Measurements from ENCODE around the gene GALNT18. TPM values are rescaled to one million over a fixed set of nuclear protein-coding genes. Genes with fewer than 3 reads are reported as not detected.

GALNT18 gene
- total RNA-seq, 2 experiments from 2014 or later = 2.4 to 2.7 TPM

- Mint-ChIP-seq H3K27me3 (peaks cover 15% of the 10 kb centered on the region), H3K4me1 (ENCODE audit: low read depth) (no peaks in the 10 kb centered on the region), H3K9me3 (no peaks in the 10 kb centered on the region), H3K36me3 (no peaks in the 10 kb centered on the region), H3K27ac (no peak overlapping the region), H3K4me3 (no peak overlapping the region)
- ChIA-PET POLR2A (no interaction called here), CTCF (interaction anchor here (1.0 kb wide), 1 partner anchor 8 kb away, joined by 3 read pairs; no protein-coding TSS in a partner anchor)
- intact Hi-C loops (cut with micrococcal nuclease) = no loop called here
- DNase-seq = no peak
Measured at GRCh38 chr11:11659567-11660362, 38.0 kb upstream of the GALNT18 start.

GRCh38 chr11:11657218-11657955, 35.6 kb upstream of the GALNT18 start:
- H3K27ac Mint-ChIP-seq = no peak overlapping the region
- no peaks in the 10 kb centered on the region for H3K9me3 Mint-ChIP-seq
- intact Hi-C loops (cut with micrococcal nuclease) = no loop called here
- peaks cover 16% of the 10 kb centered on the region for H3K27me3 Mint-ChIP-seq
- ChIA-PET CTCF (no interaction called here), POLR2A (no interaction called here)
- no peak overlapping the region for H3K4me3 Mint-ChIP-seq
- no peaks in the 10 kb centered on the region for H3K4me1 Mint-ChIP-seq (ENCODE audit: low read depth)
- H3K36me3 Mint-ChIP-seq = no peaks in the 10 kb centered on the region
- no peak for DNase-seq

GRCh38 chr11:11641581-11641980, 19.8 kb upstream of the GALNT18 start:
- ChIA-PET CTCF (no interaction called here), POLR2A (no interaction called here)
- Mint-ChIP-seq H3K9me3 (peaks cover 8% of the 10 kb centered on the region), H3K27ac (no peak overlapping the region), H3K27me3 (peaks cover 19% of the 10 kb centered on the region), H3K4me1 (ENCODE audit: low read depth) (no peaks in the 10 kb centered on the region), H3K36me3 (no peaks in the 10 kb centered on the region), H3K4me3 (no peak overlapping the region)
- no peak for DNase-seq
- intact Hi-C loops (cut with micrococcal nuclease) = no loop called here

- H3K27ac Mint-ChIP-seq = no peak overlapping the region
- CTCF ChIA-PET = no interaction called here
- H3K36me3 Mint-ChIP-seq = no peaks in the 10 kb centered on the region
- H3K27me3 Mint-ChIP-seq = peaks cover 19% of the 10 kb centered on the region
- DNase-seq = no peak
- intact Hi-C loops (cut with micrococcal nuclease) = no loop called here
- H3K4me1 Mint-ChIP-seq (ENCODE audit: low read depth) = no peaks in the 10 kb centered on the region
- H3K9me3 Mint-ChIP-seq = peaks cover 8% of the 10 kb centered on the region
- no peak overlapping the region for H3K4me3 Mint-ChIP-seq
- POLR2A ChIA-PET = no interaction called here
Measured at GRCh38 chr11:11640996-11641395, 19.2 kb upstream of the GALNT18 start.

GRCh38 chr11:11640152-11640551, 18.3 kb upstream of the GALNT18 start:
- Mint-ChIP-seq H3K4me3 (no peak overlapping the region), H3K27me3 (peaks cover 18% of the 10 kb centered on the region), H3K9me3 (peaks cover 8% of the 10 kb centered on the region), H3K4me1 (ENCODE audit: low read depth) (no peaks in the 10 kb centered on the region), H3K27ac (no peak overlapping the region), H3K36me3 (no peaks in the 10 kb centered on the region)
- ChIA-PET POLR2A (no interaction called here), CTCF (no interaction called here)
- intact Hi-C loops (cut with micrococcal nuclease) = no loop called here
- no peak for DNase-seq

- no peaks in the 10 kb centered on the region for H3K4me1 Mint-ChIP-seq (ENCODE audit: low read depth)
- H3K27ac Mint-ChIP-seq = no peak overlapping the region
- H3K27me3 Mint-ChIP-seq = peaks cover 6% of the 10 kb centered on the region
- no peak for DNase-seq
- POLR2A ChIA-PET = no interaction called here
- no peaks in the 10 kb centered on the region for H3K9me3 Mint-ChIP-seq
- H3K4me3 Mint-ChIP-seq = no peak overlapping the region
- intact Hi-C loops (cut with micrococcal nuclease) = no loop called here
- no peaks in the 10 kb centered on the region for H3K36me3 Mint-ChIP-seq
- CTCF ChIA-PET = no interaction called here
Measured at GRCh38 chr11:11636671-11637070, 14.9 kb upstream of the GALNT18 start.

- Mint-ChIP-seq H3K4me1 (ENCODE audit: low read depth) (no peaks in the 10 kb centered on the region), H3K4me3 (no peak overlapping the region), H3K27ac (no peak overlapping the region), H3K9me3 (no peaks in the 10 kb centered on the region), H3K27me3 (peaks cover 8% of the 10 kb centered on the region), H3K36me3 (no peaks in the 10 kb centered on the region)
- DNase-seq = no peak
- ChIA-PET POLR2A (no interaction called here), CTCF (no interaction called here)
- intact Hi-C loops (cut with micrococcal nuclease) = no loop called here
Measured at GRCh38 chr11:11635443-11635842, 13.6 kb upstream of the GALNT18 start.

- DNase-seq = no peak
- Mint-ChIP-seq H3K4me1 (ENCODE audit: low read depth) (no peaks in the 10 kb centered on the region), H3K27ac (no peak overlapping the region), H3K27me3 (peaks cover 18% of the 10 kb centered on the region), H3K4me3 (no peak overlapping the region), H3K9me3 (no peaks in the 10 kb centered on the region), H3K36me3 (no peaks in the 10 kb centered on the region)
- intact Hi-C loops (cut with micrococcal nuclease) = loop anchor here (10.0 kb wide), 1 partner anchor 455 kb away; no protein-coding TSS in a partner anchor
- ChIA-PET POLR2A (no interaction called here), CTCF (no interaction called here)
Measured at GRCh38 chr11:11629368-11629767, 7.6 kb upstream of the GALNT18 start.

GRCh38 chr11:11628651-11629050, 6.8 kb upstream of the GALNT18 start:
- DNase-seq = no peak
- intact Hi-C loops (cut with micrococcal nuclease) = loop anchor here (10.0 kb wide), 1 partner anchor 454 kb away; no protein-coding TSS in a partner anchor
- ChIA-PET POLR2A (no interaction called here), CTCF (no interaction called here)
- H3K4me1 Mint-ChIP-seq (ENCODE audit: low read depth) = no peaks in the 10 kb centered on the region
- peaks cover 19% of the 10 kb centered on the region for H3K27me3 Mint-ChIP-seq
- no peaks in the 10 kb centered on the region for H3K36me3 Mint-ChIP-seq
- no peaks in the 10 kb centered on the region for H3K9me3 Mint-ChIP-seq
- no peak overlapping the region for H3K27ac Mint-ChIP-seq
- H3K4me3 Mint-ChIP-seq = no peak overlapping the region

- H3K27me3 Mint-ChIP-seq = peaks cover 34% of the 10 kb centered on the region
- H3K9me3 Mint-ChIP-seq = no peaks in the 10 kb centered on the region
- CTCF ChIA-PET = no interaction called here
Measured at GRCh38 chr11:11626128-11626527, 4.3 kb upstream of the GALNT18 start.

GRCh38 chr11:11624926-11625325, 3.1 kb upstream of the GALNT18 start:
- ChIA-PET POLR2A (no interaction called here), CTCF (interaction anchor here (1.1 kb wide), 1 partner anchor 597 kb away, joined by 3 read pairs; no protein-coding TSS in a partner anchor)
- H3K4me1 Mint-ChIP-seq (ENCODE audit: low read depth) = peaks cover 3% of the 10 kb centered on the region

More at GRCh38 chr11:11626128-11626527, 4.3 kb upstream of the GALNT18 start:
- POLR2A ChIA-PET = no interaction called here
- Mint-ChIP-seq H3K4me1 (ENCODE audit: low read depth) (no peaks in the 10 kb centered on the region), H3K27ac (no peak overlapping the region), H3K36me3 (no peaks in the 10 kb centered on the region), H3K4me3 (no peak overlapping the region)
- intact Hi-C loops (cut with micrococcal nuclease) = loop anchor here (10.0 kb wide), 1 partner anchor 451 kb away; no protein-coding TSS in a partner anchor
- DNase-seq = no peak

GRCh38 chr11:11624204-11624603, 2.4 kb upstream of the GALNT18 start:
- peaks cover 44% of the 10 kb centered on the region for H3K27me3 Mint-ChIP-seq
- no peak overlapping the region for H3K4me3 Mint-ChIP-seq
- peaks cover 3% of the 10 kb centered on the region for H3K4me1 Mint-ChIP-seq (ENCODE audit: low read depth)
- POLR2A ChIA-PET = no interaction called here
- DNase-seq = no peak
- no peak overlapping the region for H3K27ac Mint-ChIP-seq
- H3K9me3 Mint-ChIP-seq = no peaks in the 10 kb centered on the region
- intact Hi-C loops (cut with micrococcal nuclease) = loop anchor here (5.0 to 10.0 kb wide), 3 partner anchors 163 to 449 kb away; partner anchors contain the start of gene USP47
- CTCF ChIA-PET = interaction anchor here (1.1 kb wide), 1 partner anchor 596 kb away, joined by 3 read pairs; no protein-coding TSS in a partner anchor
- H3K36me3 Mint-ChIP-seq = no peaks in the 10 kb centered on the region

More at GRCh38 chr11:11624926-11625325, 3.1 kb upstream of the GALNT18 start:
- Mint-ChIP-seq H3K27me3 (peaks cover 36% of the 10 kb centered on the region), H3K9me3 (no peaks in the 10 kb centered on the region), H3K27ac (no peak overlapping the region), H3K4me3 (no peak overlapping the region), H3K36me3 (no peaks in the 10 kb centered on the region)
- DNase-seq = no peak
- intact Hi-C loops (cut with micrococcal nuclease) = loop anchor here (5.0 to 10.0 kb wide), 3 partner anchors 162 to 450 kb away; partner anchors contain the start of gene USP47
